Dermis blood vessel endothelial cell (primary cell): ENCODE data around the gene AK8. TPM values are rescaled to one million over a fixed set of nuclear protein-coding genes. Genes with fewer than 3 reads are reported as not detected.
"Not testable (repeated sequence)": the region's sequence is repeated elsewhere in the genome, so short reads cannot be mapped to it uniquely, and the experiment has no call there.

ENCODE experiments used
- DNase-seq: peaks from one replicate; pipeline ENCODE4 v3.0.0; 2010
- total RNA-seq: library from RNA; depleted of rRNA; stranded (reverse); fragments of >200 nt; gene quantifications from 2 replicates; pipeline ENCODE4 v1.2.3, GENCODE V29; 2014

Gene AK8
- total RNA-seq, 1 donor from 2014 or later = not detected

DNA sequence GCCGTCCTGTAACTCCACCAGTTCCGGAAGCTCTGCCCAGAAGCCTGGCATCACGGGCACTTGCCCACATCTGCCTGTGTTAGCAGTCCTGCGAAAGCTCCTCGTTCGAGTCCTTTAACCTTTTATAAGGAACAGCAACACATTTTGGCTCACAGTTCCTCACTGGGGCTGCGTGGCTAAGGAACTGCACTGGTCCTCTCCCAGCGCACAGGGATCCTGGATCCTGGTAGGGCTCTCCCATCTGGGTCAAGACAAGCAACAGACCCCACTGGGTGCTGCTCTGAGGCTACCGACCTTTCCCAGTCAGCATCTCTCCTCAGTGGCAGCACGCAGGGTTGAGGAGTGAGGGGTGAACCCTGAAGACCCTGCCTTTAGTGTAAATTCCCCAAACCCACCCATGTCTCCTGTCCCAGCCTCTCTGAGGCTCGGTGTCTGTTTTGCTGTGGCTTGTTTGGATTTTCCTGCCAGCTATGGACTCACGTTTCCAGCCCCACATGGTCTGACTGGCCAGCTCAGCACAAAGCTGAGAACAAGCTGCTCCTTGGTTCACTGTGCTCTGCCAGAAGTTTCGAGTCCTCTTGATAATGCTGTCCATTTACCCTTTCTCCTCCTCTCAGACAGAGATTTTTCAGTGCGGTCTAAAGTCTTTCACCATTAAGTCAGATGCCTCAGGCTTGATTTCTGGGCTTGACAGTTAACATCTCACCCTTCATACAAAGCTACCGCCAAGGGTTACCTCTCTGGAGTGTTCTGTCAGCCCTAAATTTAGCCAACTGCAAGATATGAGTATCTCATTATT, 80.0 kb downstream of the AK8 start:
- no peak for DNase-seq

DNA sequence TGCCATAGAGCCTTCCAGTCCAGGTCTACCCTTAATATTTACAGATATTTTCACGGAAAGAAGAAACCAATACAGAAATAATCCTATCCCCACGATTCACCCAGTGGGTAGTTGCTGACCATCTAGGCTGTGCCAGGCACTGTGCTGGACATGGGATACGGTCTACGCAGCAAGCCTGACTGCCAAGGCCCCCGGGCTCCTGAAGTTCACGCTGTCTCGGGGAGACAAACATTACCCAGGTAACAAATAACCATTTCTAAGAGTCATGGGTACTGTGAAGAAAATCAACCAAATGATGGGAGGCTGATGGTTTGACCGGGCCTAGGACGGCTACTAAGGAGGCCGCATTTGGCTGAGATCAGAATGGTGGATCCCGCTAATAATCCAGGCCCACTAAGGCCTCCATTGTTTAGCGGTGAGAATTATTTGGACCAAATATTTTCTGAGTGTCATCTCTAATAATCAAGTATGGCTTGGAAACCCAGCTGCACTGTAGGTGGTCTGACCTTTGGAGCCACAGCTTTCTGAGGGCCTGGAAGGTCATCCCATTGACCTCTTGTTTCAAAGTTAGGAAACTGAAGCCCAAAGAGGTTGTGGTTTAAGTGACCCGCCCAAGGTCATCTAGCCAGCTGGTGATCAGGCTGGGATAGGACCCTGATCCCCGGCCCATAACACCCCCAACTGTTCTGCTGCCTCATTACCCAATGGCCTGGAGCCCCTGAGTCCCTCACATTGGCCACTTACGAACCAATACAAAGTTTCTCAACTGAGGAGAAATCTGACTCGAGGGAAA, 82.4 kb downstream of the AK8 start:
- DNase-seq = no peak

DNA sequence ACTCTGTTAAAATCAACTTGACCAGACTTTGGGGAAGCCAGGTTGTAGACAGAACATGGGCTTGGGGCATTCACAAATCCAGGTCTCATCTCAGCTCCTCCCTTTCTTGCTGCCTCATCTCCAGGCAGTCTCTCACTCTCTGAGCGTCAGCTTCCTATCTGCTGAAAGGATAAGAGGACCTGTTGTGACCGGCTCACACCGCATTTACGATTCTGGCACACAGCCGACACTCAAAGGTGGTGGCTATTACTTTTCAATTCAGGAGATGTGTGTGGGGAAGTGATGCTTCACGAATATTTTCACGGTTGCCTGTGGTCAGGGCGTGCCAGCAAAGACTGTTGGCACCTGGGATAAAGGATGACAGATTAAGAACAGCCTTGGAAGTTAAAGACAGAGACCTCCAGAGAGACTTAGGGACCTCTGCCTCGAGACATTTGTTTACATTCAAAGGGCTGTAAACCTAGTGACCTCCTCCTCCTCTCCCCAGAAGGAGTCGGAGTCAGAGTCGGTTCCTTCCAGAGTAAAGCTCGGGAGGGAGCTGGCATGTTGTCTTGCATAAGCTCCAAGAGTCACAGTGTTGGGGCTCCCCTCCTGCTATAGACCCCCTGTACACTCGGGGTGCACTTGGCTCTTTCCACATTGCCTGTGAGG, 83.2 kb downstream of the AK8 start:
- no peak for DNase-seq

DNA sequence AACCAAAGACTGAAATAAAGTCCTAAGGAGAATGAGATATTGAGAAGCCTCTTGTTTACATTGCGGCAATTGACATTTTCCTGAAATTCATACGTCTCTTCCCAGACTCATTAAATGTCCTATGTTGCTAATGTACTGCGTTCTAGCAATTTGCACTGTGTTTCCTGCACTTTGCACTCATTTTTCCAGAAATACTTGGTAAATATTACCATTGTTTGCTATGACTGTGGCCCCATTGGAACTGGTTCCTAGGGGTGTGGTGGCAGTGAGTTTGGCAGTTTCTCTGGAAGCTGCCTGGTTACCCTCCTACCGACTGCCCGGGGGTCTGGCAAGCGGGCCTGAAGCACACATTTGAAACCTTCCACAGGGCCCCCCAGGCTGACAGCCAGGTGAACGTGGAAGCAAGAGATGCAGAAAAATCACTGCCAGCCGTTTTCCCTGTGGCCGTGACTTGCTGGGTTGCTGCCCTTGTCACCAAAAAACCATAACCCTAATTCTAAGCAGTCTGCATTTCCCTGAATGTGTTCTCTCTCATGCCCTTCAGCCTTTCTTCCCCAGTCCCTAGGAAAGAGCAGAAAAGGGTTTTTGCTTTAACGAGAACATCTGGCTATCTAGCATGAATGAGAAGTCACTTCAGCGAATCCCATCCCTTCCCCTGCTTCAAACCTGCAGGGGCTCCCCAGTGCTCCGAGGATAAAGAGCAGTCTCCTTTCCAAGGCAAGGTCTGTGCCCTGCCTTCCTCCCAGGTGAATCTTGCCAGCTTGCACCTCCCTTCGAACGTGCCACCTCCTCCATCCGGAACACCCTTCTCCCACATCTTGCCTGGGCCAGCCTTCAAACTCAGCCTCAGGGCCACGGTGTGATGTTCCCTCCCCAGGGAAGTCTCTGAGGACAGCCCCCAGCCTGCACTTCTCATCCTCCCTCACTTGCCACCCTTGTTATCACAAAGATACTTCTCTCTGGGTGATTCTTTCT, 84.2 kb downstream of the AK8 start:
- DNase-seq = no peak

DNA sequence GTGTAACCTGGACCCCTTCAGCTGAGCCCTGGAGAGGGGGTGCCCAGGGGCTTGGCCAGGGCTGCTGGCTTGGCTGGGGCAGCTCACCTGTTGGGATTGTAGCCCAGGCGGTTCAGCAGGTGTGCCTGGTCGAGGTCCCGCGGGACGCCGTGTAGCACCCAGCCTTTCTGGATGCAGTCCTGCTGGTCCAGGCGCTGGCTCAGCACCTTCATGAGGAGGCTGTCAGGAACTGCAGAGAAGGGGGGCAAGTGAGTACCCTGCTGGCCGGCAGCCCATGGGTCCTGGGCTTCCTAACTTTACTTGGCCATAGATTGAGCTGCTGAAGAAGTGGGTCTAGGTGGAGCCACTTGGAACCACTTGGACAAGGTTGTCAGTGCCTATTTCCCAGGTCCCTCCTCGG, 85.5 kb downstream of the AK8 start:
- DNase-seq = no peak

DNA sequence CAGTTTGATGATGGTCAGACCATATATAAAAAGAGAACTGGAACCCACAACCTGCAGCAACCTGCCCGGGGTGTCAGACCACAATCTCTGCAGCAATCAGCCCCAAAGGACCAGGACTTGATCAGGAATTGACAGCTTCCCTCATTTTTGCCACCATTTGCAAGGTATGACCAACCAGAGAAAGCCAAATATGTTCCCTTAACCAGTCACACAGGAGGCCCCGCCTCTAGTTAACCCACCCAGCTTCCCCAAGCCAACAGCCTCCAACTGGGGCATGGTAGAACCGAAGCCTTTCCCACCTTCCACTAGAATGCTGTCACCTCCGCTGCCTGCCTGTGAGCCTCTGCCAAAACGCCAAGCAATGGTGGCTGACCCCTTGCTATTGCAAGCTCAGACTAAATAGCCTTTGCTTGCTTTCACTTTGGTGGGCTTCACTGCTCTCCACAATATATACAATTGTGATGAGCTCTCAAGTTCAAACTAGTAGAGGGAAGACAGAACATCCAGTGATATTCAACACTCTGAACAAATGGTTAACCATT, 86.3 kb downstream of the AK8 start:
- no peak for DNase-seq

DNA sequence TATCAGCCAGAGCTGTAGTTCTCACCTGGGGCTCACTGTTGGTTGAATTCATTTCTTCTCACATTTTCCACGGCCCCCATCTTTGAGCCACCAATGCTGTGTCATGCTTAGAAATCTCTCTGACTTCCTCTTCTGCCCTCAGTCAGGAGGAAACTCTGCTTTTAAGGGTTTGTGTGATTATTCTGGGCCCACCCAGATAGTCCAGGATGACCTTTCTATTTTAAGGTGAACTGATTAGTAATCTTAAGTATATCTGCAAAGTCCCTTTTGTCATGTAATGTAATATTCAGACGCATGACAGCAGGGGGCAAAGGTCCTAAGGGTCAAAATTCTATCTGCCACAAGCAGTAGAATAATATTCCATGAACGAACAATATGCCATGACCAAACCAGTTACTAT, 88.4 kb downstream of the AK8 start:
- no peak for DNase-seq

DNA sequence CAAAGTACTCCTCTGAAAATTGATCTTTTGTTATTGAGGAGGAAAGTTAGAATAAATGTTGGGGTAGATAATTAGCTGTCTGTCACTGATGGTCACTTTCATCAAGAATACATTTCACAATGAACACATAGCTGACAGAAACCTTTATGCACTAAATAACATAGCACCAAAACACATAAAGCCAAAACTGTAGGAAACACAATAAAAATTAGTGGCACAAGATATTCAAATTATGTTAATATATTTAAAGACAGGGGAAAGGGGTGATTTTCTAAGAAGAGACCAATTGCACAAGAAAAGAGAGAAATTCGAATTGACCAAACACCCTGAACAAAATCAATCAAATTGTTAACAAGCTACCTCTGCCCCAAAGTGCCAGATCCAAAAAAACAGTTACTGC, 89.7 kb downstream of the AK8 start:
- no peak for DNase-seq

DNA sequence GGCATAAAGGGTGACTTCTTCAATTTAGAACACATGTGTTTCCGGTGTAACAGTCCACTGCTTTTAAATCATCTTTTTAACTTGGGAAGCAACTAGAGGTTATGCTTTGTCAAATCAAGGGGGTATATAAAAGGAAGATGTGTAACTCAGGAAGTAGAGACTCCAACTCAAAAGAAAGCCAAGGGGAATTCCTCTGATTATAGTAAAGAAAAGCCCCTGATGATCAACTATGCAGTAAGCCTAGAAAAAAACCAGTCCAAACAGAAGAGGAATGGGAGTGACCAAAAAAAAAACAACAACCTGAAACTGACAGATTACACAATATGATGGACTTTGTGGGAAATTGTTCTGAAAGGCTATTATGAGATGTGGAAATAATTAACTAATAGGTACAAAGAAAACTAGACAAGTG, 90.3 kb downstream of the AK8 start:
- DNase-seq = no peak

DNA sequence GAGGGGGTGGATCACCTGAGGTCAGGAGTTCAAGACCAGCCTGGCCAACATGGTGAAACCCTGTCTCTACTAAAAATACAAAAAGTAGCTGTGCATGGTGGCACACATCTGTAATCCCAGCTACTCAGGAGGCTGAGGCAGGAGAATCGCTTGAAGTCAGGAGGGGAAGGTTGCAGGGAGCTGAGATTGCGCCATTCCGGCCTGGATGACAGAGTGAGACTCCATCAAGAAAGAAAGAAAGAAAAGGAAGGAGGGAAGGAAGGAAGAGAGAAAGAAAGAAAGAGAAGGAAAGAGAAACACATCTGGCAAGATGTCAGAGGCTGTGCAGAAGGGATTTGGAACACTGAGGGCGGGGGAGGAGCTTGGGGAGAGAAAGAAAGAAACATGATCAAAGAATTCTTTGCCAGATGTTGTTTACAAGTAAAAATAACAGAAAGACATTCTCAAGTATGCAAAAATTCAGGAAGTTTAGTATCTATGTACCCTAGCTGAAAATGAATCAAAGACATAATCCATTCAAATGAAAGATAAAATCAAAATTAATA, 93.7 kb downstream of the AK8 start:
- no peak for DNase-seq

DNA sequence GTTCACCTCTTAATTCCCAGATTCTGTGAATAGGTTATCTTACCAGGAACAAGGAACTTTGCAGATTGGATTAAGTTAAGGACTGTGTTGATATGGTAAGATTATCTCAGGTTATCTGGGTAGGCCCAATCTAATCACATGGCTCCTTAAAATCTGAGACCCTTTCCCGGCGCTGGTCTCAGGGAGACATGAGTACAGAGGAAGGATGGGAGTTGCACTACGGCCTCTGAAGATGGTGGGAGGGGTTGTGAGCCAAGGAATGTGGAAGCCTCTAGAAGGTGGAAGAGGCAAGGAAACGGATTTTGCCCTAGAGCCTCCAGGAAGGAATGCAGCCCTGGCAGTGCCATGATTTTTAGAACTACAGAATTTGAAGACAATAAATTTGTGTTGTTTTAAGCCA, 95.1 kb downstream of the AK8 start:
- DNase-seq = no peak

DNA sequence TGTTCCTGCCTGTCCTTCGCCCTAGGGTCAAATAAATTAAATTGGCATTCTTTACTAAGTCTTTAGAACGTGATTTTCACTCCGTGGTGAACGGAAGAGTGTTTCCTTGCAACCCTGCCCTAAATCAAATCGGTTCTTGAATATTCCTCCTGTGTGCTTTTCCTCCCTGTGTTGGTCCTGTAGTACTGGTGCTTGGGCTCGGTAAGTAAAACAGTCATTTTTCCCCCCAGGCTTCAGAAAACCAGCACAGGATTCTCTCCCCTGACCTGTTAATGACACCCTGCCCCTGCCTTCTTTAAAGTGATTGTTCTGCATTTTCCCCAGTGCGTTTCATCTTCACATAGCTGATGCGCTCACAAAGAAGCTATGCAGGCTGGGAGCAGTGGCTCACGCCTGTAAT, 96.0 kb downstream of the AK8 start:
- DNase-seq = no peak

DNA sequence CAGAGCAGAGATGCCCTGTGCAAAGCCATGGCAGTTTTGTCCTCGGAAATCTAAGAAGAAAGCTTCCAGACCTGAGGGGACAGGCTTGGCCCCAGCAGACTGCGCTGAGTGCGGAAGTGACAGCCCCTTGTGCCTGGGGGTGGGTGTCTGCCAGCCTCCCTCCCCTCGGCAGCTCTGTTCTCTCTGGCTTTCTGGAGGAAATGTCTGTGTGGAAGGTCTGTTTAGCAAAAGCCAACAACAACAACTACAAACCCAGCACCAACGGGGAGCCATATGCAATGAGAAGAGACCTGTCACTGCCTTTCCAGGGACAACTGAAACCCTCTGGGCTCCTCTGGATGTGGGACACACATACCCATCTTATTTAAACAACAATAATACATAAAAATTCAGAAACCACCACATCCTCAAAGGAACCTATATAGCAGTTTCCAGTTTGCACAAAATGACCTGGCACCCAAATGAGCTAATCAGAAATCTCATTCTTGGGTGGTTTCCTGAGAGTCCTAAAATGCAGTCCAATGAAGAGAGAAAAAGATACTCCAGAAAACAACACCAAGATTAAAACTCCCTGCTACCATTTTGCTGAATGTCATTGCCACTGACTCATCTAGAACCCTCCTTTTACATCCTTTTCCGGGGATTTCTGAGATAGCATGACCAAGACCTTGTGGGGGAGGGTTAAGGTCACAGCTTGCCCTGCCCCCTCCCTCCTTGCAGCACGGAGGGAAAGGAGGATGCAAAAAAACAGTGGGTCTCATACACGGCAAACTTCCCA, 97.7 kb downstream of the AK8 start:
- DNase-seq = no peak

DNA sequence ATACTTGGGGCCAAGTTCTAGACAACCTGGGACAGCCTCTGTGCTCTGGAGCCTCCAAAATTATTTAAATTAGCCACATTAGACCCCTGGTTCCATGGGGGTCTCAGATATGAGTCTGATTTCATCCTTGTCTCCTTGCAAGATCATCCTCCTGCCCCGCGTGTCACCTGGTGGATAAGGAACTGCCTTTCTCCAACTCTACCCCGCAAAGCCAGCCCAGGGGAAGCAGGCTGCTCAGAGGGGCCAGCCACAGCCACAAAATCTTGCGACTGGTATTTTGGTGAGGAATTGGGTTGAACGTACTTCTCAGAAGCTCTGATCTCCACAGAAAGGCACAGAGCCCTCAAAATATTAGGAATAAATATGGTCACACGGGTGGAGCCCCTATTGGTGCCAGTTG, 101.2 kb downstream of the AK8 start:
- no peak for DNase-seq

DNA sequence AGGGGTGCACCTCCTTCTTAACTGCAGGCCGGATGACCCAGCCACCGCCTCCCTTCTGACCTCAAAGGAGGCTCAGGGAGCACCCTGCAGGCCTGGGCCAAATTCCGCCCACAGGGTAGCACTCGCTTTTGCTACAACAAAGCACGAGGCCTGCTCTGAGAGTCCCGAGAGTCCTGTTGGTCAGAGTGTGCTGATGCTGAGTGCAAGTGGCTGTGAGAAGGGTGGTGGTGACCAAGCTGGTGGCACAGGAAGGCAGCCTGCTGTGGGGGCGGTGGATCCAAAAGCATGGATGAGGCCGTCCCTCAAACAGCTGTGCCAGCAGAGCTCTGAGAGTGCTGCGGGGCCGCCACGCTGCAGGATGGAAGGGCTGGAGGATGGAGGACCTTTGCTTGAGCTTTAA, 101.8 kb downstream of the AK8 start:
- no peak for DNase-seq

DNA sequence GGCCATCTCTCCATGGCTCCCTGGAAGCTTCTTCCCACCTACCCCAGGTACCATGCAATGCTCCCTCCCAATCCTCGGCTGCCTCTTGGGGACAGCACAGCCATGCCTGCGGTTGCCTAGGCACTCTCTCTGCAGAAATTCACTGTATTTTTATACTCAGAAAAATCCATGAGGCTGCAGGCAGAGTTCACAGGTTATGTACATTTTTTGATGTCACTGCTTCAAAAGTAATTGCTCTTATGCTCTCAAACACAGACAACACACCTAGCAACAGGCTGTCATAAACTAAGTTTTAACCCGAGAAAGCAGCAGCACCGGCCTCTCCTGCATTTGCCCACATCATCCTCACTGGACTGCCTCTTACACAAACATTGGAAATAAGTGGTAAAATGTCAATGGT, 102.4 kb downstream of the AK8 start:
- DNase-seq = no peak

DNA sequence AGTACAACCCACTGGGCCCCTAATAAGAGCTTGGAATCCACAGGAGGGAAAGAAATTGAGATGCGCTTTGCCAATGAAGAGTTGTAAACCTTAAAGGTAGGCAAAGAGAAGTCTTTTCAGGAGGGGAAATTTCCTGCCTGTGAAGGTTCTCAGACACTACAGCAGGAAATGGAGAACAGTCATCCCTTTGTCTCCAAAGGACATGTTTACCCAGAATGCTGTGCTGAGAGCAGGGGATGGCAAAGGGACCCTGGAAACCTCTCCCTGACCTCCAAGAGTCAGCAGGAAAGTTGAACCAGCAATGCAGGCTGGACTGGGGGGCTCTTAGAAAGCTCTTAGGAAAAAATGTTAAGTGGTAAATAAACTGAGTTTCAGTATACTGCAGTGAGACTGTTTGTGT, 103.2 kb downstream of the AK8 start:
- DNase-seq = no peak

DNA sequence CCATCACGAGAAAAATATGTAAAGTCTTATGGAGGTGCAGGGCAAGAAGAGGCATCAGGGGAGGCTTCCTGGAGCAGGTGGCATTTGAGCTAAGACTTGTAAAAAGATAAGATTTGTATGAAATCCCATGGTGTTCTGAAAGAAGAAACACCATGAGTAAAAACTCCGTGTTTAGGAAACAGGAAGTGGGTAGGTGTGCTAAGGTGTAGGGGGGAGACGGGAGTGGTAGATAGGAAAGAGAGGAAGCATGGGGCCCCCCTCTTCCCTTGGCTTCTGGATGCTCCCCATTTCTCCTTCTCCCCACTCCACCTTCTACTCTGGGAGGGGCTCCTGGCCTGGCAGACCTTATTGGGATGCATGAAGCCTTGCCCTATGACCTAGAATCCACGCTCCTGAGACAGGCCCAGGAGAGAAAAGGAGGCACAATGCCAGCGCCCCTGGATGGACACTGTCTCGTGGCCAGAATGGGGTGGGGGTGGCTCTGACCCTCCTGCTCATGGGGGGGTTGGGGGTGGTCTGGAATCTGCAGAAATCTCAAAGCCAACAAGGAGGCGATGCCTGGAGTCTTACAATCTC, 104.2 kb downstream of the AK8 start:
- DNase-seq = no peak

DNA sequence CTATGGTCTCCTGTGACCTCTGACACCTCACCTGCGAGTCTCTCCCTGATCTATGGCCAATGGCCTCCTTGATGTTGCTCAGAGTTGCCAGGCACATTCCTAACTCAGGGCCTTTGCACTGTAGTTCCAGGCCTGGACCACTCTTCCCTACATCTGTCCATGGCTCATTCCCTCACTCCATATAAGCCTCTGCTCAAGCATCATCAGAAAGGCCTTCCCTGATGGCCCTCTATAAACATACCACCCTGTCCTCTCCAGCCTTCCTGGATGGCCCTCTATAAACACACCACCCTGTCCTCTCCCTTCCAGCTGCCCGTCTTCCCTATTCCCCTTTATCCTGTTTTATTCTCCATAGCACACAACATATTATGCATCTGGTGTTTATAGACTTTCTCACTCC, 105.0 kb downstream of the AK8 start:
- DNase-seq = no peak

DNA sequence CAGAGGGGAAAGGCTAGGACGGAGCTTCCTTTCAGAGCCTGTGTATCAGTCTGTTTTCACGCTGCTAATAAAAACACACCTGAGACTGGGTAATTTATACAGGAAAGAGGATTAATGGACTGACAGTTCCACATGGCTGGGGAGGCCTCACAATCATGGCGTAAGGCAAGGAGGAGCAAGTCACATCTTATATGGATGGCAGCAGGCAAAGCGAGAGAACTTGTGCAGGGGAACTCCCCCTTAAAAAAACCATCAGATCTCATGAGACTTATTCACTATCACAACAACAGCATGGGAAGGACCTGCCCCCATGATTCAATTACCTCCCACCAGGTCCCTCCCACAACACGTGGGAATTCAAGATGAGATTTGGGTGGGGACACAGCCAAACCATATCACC, 106.3 kb downstream of the AK8 start:
- DNase-seq = not testable (repeated sequence)
